Esophagus squamous epithelium (tissue), 5 donors: Measurements from ENCODE around the gene FGD4. TPM values are rescaled to one million over a fixed set of nuclear protein-coding genes. Genes with fewer than 3 reads are reported as not detected.
A peak's percentile ranks its signal among the peaks of the same experiment; 100 is the strongest.

ENCODE experiments used
- DNase-seq: peaks from one replicate; lab custom pipeline; 2025; lab: John Stamatoyannopoulos, UW
- H3K27ac ChIP-seq, 4 donors: fragments of 200-600 bp; sonication (generic); one replicate each; pipeline ENCODE4 v1.5.1; 2016 to 2019; ENCODE audit warnings: mild to moderate bottlenecking in 1 of 4
- H3K27me3 ChIP-seq, 4 donors: fragments of 200-600 bp; sonication (generic); 1 replicate in 3 of 4; 2 replicates in 1 of 4; pipeline versions ENCODE4 v1.5.1 to v1.6.0; 2017 to 2021; ENCODE audit warnings: antibody characterized with exemption in 1 of 4
- H3K36me3 ChIP-seq, 3 donors: fragments of 200-600 bp; sonication (generic); one replicate each; pipeline ENCODE4 v1.5.1; 2016 to 2019
- H3K4me1 ChIP-seq, 3 donors: fragments of 200-600 bp; sonication (generic); one replicate each; pipeline ENCODE4 v1.5.1; 2017 to 2019
- H3K4me3 ChIP-seq, 4 donors: fragments of 200-600 bp; sonication (generic); 1 replicate in 3 of 4; 2 replicates in 1 of 4; pipeline ENCODE4 v1.5.1; 2016 to 2019; ENCODE audit warnings: mild to moderate bottlenecking in 2 of 4, moderate library complexity in 1 of 4
- H3K9me3 ChIP-seq, 3 donors: fragments of 200-600 bp; sonication (generic); one replicate each; pipeline ENCODE4 v1.5.1; 2016 to 2019
- CTCF ChIP-seq, 6 experiments: fragments of 450-650 bp in 4 of 6; fragments of 200-600 bp in 2 of 6; sonication (generic) in 2 of 6; IDR thresholded peaks; one replicate each; pipeline ENCODE4 v1.5.1; 2016 to 2019; ENCODE audit warnings: antibody characterized with exemption in 6 of 6, mild to moderate bottlenecking in 4 of 6, moderate library complexity in 4 of 6
- POLR2A ChIP-seq, 4 donors: fragments of 450-650 bp; IDR thresholded peaks; one replicate each; pipeline ENCODE4 v1.6.1; 2017; ENCODE audit warnings: antibody characterized with exemption in 4 of 4, mild to moderate bottlenecking in 4 of 4, moderate library complexity in 3 of 4
- WGBS, 2 donors: methylation state at CpG; one replicate each; pipeline ENCODE4 v1.1.5; 2018; 5-methylcytosine and 5-hydroxymethylcytosine counted together
- intact Hi-C: fragments of 100-400 bp; cut with DNase I; formaldehyde crosslinking; loops from one replicate; pipeline ENCODE4 v1.15.0; 2022
- total RNA-seq, 4 donors: library from RNA; depleted of rRNA; stranded (reverse); fragments of >200 nt; gene quantifications; one replicate each; pipeline ENCODE4 v1.1.0, GENCODE V29; 2016
- donor health status: DM: yes; HTN: yes; CAD: no.

The FGD4 gene
- total RNA-seq, 4 donors from 2014 or later, result 17.0 to 49.8 (median 25.6) TPM

GRCh38 chr12:32486158-32486557 lies 86.8 kb downstream of the FGD4 start:
- intact Hi-C loops, result no loop called here
- Histone ChIP-seq H3K27me3 (no peaks in the 10 kb centered on the region), H3K36me3 (no peaks in the 10 kb centered on the region), H3K4me3 (peak overlapping the region in 1 of 4 donors; percentile 18), H3K4me1 (peaks cover 0 to 37% (median 0%) of the 10 kb centered on the region in 3 donors), H3K27ac (peak overlapping the region in 2 of 4 donors; percentile 21 to 61), H3K9me3 (no peaks in the 10 kb centered on the region)
- DNase-seq, result no peak
- WGBS, 2 donors, result 9 to 39% methylated on average over 2 of the region's 2 CpGs
- TF ChIP-seq POLR2A (IDR thresholded peaks at IDR 0.05) (no peak), CTCF (IDR thresholded peaks at IDR 0.05) (no peak)

- Histone ChIP-seq H3K4me1 (peaks cover 0 to 36% (median 0%) of the 10 kb centered on the region in 3 donors), H3K4me3 (no peak overlapping the region)
These were observed 88.8 kb downstream of the FGD4 start for GRCh38 chr12:32488132-32488531.

DNA sequence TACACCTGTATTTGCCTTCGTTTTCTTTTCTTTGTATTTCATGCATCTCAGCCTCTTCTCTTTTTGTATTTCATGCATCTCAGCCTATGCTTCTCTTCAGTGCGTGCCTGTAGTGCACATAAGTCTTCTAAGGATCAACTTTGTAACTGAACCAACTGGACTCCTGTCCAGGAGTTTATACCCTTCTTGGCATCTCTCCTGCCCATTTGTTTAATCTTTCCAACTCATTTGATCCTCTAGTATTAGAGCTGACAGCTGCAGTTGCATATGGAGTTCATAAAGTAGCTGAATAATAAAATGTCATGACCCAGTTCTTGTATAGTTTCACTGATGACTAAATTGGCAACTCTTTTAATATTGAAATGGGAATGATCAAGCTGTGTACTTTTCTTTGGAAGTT lies 89.7 kb downstream of the FGD4 start:
- 31 to 33% methylated on average over 2 of the region's 2 CpGs for WGBS, 2 donors
- H3K36me3 ChIP-seq, result no peaks in the 10 kb centered on the region
- H3K9me3 ChIP-seq, result no peaks in the 10 kb centered on the region
- H3K27ac ChIP-seq, result peak overlapping the region in 2 of 4 donors; percentile 14 to 50
- no peak for DNase-seq
- TF ChIP-seq POLR2A (IDR thresholded peaks at IDR 0.05), result no peak
- TF ChIP-seq CTCF (IDR thresholded peaks at IDR 0.05), result no peak
- H3K4me3 ChIP-seq, result no peak overlapping the region
- intact Hi-C loops, result no loop called here
- H3K4me1 ChIP-seq, result peaks cover 0 to 30% (median 4%) of the 10 kb centered on the region in 3 donors
- H3K27me3 ChIP-seq, result no peaks in the 10 kb centered on the region

More at GRCh38 chr12:32488132-32488531, 88.8 kb downstream of the FGD4 start:
- no peak for DNase-seq
- WGBS, 2 donors, result 63 to 89% methylated on average over 2 of the region's 2 CpGs
- intact Hi-C loops, result no loop called here
- Histone ChIP-seq H3K36me3 (no peaks in the 10 kb centered on the region), H3K27ac (no peak overlapping the region), H3K27me3 (no peaks in the 10 kb centered on the region), H3K9me3 (no peaks in the 10 kb centered on the region)
- no peak for TF ChIP-seq CTCF (IDR thresholded peaks at IDR 0.05)
- no peak for TF ChIP-seq POLR2A (IDR thresholded peaks at IDR 0.05)

DNA sequence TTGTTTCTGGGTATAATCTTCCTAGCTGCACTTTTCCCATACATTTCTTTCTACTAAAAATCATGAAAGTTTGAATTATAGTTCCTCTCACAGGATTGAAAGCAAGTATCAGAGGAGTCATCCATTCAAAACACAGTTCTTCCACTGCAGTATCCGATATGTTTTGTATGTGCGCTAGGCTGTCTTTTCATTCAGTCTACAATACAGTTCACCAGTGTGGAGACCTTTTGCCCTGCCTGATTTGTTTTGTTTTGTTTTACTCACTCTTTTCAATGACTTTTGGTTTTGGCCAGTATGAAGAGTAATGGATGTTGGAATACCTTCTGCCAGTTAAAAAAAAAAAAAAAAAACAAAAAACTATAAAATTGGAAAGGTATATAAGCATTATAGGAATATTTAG lies 91.4 kb downstream of the FGD4 start:
- DNase-seq, result no peak
- H3K27ac ChIP-seq, result no peak overlapping the region
- TF ChIP-seq CTCF (IDR thresholded peaks at IDR 0.05) (no peak), POLR2A (IDR thresholded peaks at IDR 0.05) (no peak)
- H3K4me1 ChIP-seq, result peaks cover 3 to 35% (median 4%) of the 10 kb centered on the region in 3 donors
- no peak overlapping the region for H3K4me3 ChIP-seq
- intact Hi-C loops, result no loop called here
- H3K9me3 ChIP-seq, result no peaks in the 10 kb centered on the region
- H3K27me3 ChIP-seq, result no peaks in the 10 kb centered on the region
- 96 to 100% methylated on average over 2 of the region's 2 CpGs for WGBS, 2 donors
- no peaks in the 10 kb centered on the region for H3K36me3 ChIP-seq

GRCh38 chr12:32493282-32493681 lies 93.9 kb downstream of the FGD4 start:
- WGBS, 2 donors, result 64 to 70% methylated on average over 2 to 4 of the region's 4 CpGs
- peaks cover 3 to 38% (median 4%) of the 10 kb centered on the region in 3 donors for H3K4me1 ChIP-seq
- H3K27me3 ChIP-seq, result no peaks in the 10 kb centered on the region
- no peaks in the 10 kb centered on the region for H3K9me3 ChIP-seq
- no peak overlapping the region for H3K4me3 ChIP-seq
- DNase-seq, result no peak
- TF ChIP-seq CTCF (IDR thresholded peaks at IDR 0.05) (no peak), POLR2A (IDR thresholded peaks at IDR 0.05) (no peak)
- no peak overlapping the region for H3K27ac ChIP-seq
- H3K36me3 ChIP-seq, result no peaks in the 10 kb centered on the region
- intact Hi-C loops, result no loop called here
